A549 treated with CORT108297 at 1 μM for 4 hours (cell line): ENCODE data around the gene ELK1. TPM values are rescaled to one million over a fixed set of nuclear protein-coding genes. Genes with fewer than 3 reads are reported as not detected.

Experiments
- total RNA-seq: library from RNA; stranded (reverse); fragments of 200-300 nt; extraction: Qiagen RNA extraction; gene quantifications from 5 replicates; pipeline ENCODE4 v1.2.3, GENCODE V29; 2022

The ELK1 gene, protein sequence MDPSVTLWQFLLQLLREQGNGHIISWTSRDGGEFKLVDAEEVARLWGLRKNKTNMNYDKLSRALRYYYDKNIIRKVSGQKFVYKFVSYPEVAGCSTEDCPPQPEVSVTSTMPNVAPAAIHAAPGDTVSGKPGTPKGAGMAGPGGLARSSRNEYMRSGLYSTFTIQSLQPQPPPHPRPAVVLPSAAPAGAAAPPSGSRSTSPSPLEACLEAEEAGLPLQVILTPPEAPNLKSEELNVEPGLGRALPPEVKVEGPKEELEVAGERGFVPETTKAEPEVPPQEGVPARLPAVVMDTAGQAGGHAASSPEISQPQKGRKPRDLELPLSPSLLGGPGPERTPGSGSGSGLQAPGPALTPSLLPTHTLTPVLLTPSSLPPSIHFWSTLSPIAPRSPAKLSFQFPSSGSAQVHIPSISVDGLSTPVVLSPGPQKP
- total RNA-seq = 31.9 to 40.8 TPM (median 37.1 TPM) in 5 replicates

DNA sequence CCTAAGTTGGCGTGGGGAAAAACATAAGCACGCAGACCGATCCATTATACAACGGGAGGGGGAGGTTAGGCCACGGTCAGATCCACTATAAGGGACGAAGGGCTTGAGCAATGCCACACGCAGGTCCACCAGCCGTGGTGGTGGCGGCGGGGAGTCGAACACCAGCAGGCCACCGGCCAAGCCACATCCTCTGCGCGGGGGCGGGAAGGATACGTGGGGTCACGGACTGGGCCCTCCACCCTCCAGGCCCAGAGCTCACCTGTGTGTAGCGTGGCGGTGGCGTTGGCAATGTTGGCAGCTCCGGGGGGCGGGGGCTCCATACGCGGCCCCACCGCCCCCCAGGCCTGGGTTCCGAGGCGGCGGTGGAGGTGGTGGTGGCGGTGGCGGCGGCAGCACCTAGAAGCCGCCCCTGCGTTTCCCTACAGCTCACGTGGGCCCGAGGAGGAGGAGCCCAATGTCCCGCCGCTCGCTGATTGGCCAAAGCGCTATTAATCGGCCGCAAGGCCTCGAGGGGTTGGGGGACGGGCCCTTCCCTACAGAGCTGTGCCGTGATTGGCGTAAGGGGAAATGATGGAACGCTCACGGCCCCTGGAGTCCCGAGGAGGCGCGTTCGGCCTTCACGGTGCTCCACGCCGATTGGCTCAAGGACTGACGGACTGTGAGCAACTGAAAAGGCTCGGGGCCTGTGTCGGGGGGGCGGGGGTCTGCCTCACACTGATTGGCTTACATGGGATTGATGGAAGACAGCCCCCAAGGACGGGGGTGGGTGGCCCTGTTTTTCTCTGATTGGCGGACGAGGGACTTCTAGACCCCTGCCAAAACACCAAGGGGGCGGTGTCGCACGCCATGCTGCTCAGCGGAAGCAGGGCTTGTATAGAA is at the start of gene ELK1:
ELK1 (minus strand) TSS at position 400 of the 879 bp plus-strand sequence. CDS start 9,122 bp downstream, outside the sequence.

DNA sequence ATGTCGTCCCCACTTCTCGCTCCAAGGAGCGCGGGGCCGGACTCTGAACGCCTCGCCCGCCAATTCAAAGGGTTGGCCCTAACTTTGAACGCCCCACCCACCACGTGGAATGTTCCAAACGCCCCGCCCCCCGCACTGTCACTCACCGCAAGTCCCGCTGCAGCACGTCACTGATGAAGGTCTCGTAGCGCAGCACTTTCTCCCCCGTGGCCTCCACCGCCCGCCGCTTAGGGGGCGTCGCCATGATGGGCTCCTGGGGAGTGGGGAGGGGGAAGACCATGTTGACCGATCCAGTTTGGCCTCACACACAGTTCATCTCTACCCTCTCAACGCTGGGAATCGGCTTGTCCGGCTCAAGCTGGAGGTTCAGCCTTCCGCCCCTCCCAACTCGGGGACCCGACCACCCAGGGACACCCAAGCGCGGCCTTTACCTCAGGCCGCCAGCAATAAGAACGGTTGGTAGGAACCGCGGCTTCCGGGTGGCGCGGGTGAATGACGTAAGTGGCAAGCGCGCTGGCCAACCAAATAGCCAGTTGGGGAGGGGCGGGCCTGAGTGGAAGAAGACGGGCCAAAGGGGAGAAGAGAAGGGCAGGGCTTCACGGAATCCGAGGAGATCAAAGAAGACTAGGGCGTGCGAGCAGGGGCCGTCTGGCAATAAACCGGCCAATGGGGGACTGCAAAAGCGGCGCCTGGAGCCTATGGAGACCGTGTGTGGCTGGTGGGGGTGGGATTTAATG is 8.5 kb upstream of the ELK1 start, which contains the start of gene UXT:
UXT (minus strand) TSS at position 497 of the 737 bp plus-strand sequence; CDS start at position 244, 253 bp downstream.

DNA sequence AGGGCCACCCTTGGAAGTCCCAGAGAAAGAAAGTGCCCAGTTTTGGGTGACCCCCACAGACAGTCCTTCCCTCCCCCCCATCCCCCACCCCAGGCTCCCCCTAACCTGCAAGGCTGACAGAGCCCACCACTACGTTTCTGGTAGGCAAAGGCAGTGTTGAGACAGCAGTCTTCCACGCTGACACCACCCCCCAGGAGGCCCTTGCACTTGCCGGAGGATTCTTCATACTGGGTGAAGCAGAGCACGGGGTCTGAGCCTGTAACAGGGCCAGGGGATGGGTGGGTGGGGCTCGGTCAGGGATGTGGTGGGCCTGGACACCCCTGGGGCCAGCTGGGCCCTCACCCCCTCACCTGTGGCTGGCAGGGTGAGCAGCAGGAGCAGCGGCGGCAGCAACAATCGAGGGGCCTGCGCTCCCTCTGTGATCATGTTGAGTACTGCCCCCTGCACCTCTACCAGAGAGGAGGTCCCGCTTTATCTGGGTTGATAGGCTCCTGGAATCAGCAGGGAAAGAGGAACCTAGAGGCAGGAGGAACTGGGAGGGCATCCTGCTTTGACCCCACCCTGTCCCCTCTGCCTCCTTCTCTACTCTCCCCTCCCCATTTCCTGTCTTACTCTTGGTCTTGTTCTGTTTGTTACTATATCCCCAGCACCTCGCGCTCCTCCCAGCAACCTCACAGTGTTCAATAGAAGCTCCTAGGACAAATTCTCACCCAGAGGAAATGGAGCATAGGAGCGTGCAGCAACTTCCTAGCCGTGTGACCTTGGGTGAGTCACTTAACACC is 20.8 kb downstream of the ELK1 start, which contains the start of gene CFP:
CFP (minus strand) TSS at position 512 of the 782 bp plus-strand sequence; CDS start at position 426, 86 bp downstream.

DNA sequence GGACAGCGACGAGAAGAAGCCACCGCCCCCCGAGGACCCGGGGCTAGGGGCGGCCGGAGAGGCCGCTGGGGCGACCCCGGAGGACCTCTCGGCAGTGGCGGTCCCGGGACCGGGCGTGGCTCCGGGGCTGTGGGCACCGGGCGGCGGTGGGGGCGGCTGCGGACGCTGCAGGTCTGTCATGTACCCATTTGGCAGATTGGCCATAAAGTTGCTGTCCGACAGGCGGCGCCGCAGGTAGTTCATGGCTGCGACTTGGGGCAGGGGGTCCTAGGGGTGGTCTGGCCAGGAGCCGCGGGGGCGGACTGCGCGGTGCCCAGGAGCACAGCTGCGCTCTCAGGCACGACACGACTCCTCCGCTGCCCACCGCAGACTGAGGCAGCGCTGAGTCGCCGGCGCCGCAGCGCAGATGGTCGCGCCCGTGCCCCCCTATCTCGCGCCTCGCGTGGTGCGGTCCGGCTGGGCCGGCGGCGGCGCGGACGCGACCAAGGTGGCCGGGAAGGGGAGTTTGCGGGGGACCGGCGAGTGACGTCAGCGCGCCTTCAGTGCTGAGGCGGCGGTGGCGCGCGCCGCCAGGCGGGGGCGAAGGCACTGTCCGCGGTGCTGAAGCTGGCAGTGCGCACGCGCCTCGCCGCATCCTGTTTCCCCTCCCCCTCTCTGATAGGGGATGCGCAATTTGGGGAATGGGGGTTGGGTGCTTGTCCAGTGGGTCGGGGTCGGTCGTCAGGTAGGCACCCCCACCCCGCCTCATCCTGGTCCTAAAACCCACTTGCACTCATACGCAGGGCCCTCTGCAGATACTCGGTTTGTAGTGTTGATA is 30.7 kb downstream of the ELK1 start, which contains the start of gene SYN1:
SYN1 (minus strand) TSS at position 372 of the 817 bp plus-strand sequence; CDS start at position 243, 129 bp downstream.

Other genes starting within 250 kb of the ELK1 start
- 3.5 to 4.7 TPM (median 3.8 TPM) in 5 replicates for gene ZNF41, start 167.3 kb downstream of the ELK1 start, total RNA-seq
- gene ARAF, start 89.4 kb downstream of the ELK1 start, total RNA-seq = 45.2 to 58.2 TPM (median 55.5 TPM) in 5 replicates
- 262 to 288 TPM (median 280 TPM) in 5 replicates for gene TIMP1, start 68.1 kb downstream of the ELK1 start, total RNA-seq
- gene SYN1, start 30.7 kb downstream of the ELK1 start, total RNA-seq = 0.15 to 0.35 TPM (median 0.15 TPM) in 5 replicates
- 0.37 to 0.84 TPM (median 0.42 TPM) in 5 replicates for gene CFP, start 20.6 kb downstream of the ELK1 start, total RNA-seq
- 147 to 192 TPM (median 175 TPM) in 5 replicates for gene UXT, start 8.6 kb upstream of the ELK1 start, total RNA-seq
- 3.5 to 6.3 TPM (median 5.9 TPM) in 5 replicates for gene ZNF81, start 186.3 kb upstream of the ELK1 start, total RNA-seq